ENCODE measurements around the gene EDAR. TPM values are rescaled to one million over a fixed set of nuclear protein-coding genes. Genes with fewer than 3 reads are reported as not detected.

Gene EDAR
- polyA plus RNA-seq, 2 of the 4 experiments (the other 2 are of a cell fraction): 0.05 to 0.26 TPM

GRCh38 chr2:108906403-108907077 lies 82.5 kb downstream of the EDAR start:
- H3K9me3 ChIP-seq: no peaks in the 10 kb centered on the region
- H3K4me3 ChIP-seq: no peak overlapping the region
- ATAC-seq (no peak), DNase-seq (ENCODE audit: low read depth in 1 of 2, low spot score in 1 of 2) (no peak), FAIRE-seq (no peak)
- TF ChIP-seq TP53 (CRISPR knock-in tag; IDR thresholded peaks at IDR 0.05) (no peak), HOXB13 (CRISPR knock-in tag; IDR thresholded peaks at IDR 0.05; ENCODE audit: low read depth) (no peak), JUN (IDR thresholded peaks at IDR 0.05) (no peak), FOSB (CRISPR knock-in tag; IDR thresholded peaks at IDR 0.05) (no peak), MYC (IDR thresholded peaks at IDR 0.05; ENCODE audit: borderline replicate concordance, low read length) (no peak), HEYL (CRISPR knock-in tag; IDR thresholded peaks at IDR 0.05) (no peak), ZSCAN20 (CRISPR knock-in tag; IDR thresholded peaks at IDR 0.05) (no peak), RNF2 (IDR thresholded peaks at IDR 0.05; ENCODE audit: borderline replicate concordance, low read depth) (no peak), NPAS2 (CRISPR knock-in tag; IDR thresholded peaks at IDR 0.05; ENCODE audit: borderline replicate concordance) (no peak), GATA3 (IDR thresholded peaks at IDR 0.05; ENCODE audit: borderline replicate concordance) (no peak), POLR2A (IDR thresholded peaks at IDR 0.05; ENCODE audit: low read length) (no peak), HOXB5 (CRISPR knock-in tag; IDR thresholded peaks at IDR 0.05) (no peak), HOXA7 (CRISPR knock-in tag; IDR thresholded peaks at IDR 0.05) (no peak), MAFK (IDR thresholded peaks at IDR 0.05; ENCODE audit: partially characterized antibody) (no peak), RARB (CRISPR knock-in tag; IDR thresholded peaks at IDR 0.05) (no peak), TFCP2L1 (CRISPR knock-in tag; IDR thresholded peaks at IDR 0.05) (no peak)
- TF ChIP-seq, protein P1, sequence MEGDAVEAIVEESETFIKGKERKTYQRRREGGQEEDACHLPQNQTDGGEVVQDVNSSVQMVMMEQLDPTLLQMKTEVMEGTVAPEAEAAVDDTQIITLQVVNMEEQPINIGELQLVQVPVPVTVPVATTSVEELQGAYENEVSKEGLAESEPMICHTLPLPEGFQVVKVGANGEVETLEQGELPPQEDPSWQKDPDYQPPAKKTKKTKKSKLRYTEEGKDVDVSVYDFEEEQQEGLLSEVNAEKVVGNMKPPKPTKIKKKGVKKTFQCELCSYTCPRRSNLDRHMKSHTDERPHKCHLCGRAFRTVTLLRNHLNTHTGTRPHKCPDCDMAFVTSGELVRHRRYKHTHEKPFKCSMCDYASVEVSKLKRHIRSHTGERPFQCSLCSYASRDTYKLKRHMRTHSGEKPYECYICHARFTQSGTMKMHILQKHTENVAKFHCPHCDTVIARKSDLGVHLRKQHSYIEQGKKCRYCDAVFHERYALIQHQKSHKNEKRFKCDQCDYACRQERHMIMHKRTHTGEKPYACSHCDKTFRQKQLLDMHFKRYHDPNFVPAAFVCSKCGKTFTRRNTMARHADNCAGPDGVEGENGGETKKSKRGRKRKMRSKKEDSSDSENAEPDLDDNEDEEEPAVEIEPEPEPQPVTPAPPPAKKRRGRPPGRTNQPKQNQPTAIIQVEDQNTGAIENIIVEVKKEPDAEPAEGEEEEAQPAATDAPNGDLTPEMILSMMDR (IDR thresholded peaks at IDR 0.05): no peak
- TF ChIP-seq, protein P2, sequence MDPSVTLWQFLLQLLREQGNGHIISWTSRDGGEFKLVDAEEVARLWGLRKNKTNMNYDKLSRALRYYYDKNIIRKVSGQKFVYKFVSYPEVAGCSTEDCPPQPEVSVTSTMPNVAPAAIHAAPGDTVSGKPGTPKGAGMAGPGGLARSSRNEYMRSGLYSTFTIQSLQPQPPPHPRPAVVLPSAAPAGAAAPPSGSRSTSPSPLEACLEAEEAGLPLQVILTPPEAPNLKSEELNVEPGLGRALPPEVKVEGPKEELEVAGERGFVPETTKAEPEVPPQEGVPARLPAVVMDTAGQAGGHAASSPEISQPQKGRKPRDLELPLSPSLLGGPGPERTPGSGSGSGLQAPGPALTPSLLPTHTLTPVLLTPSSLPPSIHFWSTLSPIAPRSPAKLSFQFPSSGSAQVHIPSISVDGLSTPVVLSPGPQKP (IDR thresholded peaks at IDR 0.05; ENCODE audit: low read depth, low read length): no peak
- TF ChIP-seq, protein P3, sequence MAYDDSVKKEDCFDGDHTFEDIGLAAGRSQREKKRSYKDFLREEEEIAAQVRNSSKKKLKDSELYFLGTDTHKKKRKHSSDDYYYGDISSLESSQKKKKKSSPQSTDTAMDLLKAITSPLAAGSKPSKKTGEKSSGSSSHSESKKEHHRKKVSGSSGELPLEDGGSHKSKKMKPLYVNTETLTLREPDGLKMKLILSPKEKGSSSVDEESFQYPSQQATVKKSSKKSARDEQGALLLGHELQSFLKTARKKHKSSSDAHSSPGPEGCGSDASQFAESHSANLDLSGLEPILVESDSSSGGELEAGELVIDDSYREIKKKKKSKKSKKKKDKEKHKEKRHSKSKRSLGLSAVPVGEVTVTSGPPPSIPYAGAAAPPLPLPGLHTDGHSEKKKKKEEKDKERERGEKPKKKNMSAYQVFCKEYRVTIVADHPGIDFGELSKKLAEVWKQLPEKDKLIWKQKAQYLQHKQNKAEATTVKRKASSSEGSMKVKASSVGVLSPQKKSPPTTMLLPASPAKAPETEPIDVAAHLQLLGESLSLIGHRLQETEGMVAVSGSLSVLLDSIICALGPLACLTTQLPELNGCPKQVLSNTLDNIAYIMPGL (CRISPR knock-in tag; IDR thresholded peaks at IDR 0.05; ENCODE audit: borderline replicate concordance): no peak
- ChIA-PET POLR2A (no interaction called here), CTCF (interaction anchor here (1.1 kb wide), 1 partner anchor 22 kb away, joined by 4 read pairs; no protein-coding TSS in a partner anchor)
- H3K27ac ChIP-seq: no peak overlapping the region
- 56% methylated on average over 11 of the region's 15 CpGs for WGBS (ENCODE audit: missing lambda C conversion rate)
- no peaks in the 10 kb centered on the region for H3K4me1 ChIP-seq
- no peak overlapping the region for H3K4me2 ChIP-seq

- no peak for ATAC-seq
- Histone ChIP-seq H3K9me3 (no peaks in the 10 kb centered on the region), H3K4me3 (no peak overlapping the region), H3K4me1 (no peaks in the 10 kb centered on the region), H3K27ac (no peak overlapping the region), H3K4me2 (no peak overlapping the region)
- no peak for FAIRE-seq
- TF ChIP-seq PHF8 (IDR thresholded peaks at IDR 0.05; ENCODE audit: borderline replicate concordance, low read depth): no peak
- no peak for TF ChIP-seq FOSL2 (IDR thresholded peaks at IDR 0.05)
- TF ChIP-seq FOSL2 (CRISPR knock-in tag; IDR thresholded peaks at IDR 0.05): no peak
- TF ChIP-seq RCOR1 (IDR thresholded peaks at IDR 0.05; ENCODE audit: low read depth, low read length): no peak
- TF ChIP-seq ESRRA (IDR thresholded peaks at IDR 0.05; ENCODE audit: borderline replicate concordance, low read length): no peak
- no peak for TF ChIP-seq BCL3 (IDR thresholded peaks at IDR 0.05)
- no peak for TF ChIP-seq POLR2AphosphoS2 (conservative IDR thresholded peaks at IDR 0.05; ENCODE audit: low read length)
- TF ChIP-seq KDM5A (IDR thresholded peaks at IDR 0.05): no peak
- ChIA-PET CTCF (interaction anchor here (2.1 kb wide), 1 partner anchor 23 kb away, joined by 7 read pairs; no protein-coding TSS in a partner anchor), POLR2A (no interaction called here)
- WGBS (ENCODE audit: missing lambda C conversion rate): 61% methylated on average over 11 of the region's 13 CpGs
- no peak for DNase-seq (ENCODE audit: low read depth in 1 of 2, low spot score in 1 of 2)
Measured at GRCh38 chr2:108905906-108906305, 83.1 kb downstream of the EDAR start.
